ENCODE results near the gene TMEM31.

TMEM31 gene, protein sequence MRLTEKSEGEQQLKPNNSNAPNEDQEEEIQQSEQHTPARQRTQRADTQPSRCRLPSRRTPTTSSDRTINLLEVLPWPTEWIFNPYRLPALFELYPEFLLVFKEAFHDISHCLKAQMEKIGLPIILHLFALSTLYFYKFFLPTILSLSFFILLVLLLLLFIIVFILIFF

DNA sequence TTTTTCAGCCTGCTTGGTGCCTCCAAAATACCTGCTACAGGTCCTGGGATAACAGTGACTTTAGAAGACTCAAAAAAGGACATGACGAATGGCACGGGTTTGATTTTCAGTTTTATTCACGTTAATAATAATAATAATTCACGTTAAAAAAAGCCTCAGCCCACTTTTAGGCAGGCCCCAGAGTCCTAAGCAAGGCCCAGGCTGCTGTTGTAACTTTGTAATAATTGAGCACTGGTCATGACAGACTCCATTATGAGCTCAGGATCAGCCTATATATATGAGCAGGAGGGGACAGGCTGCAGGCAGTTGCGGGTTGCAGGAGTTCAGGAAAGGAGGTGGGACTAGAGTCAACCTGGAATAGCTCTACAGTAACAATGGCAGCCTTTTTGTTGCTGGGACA lies at the start of gene TMEM31:
TSS of gene TMEM31 (plus strand) at position 301 of the 400 bp plus-strand sequence. CDS start 1,350 bp downstream, outside the sequence.
- TF ChIP-seq ZFX (IDR thresholded peaks at IDR 0.05), result no peak
- TF ChIP-seq, protein P1, sequence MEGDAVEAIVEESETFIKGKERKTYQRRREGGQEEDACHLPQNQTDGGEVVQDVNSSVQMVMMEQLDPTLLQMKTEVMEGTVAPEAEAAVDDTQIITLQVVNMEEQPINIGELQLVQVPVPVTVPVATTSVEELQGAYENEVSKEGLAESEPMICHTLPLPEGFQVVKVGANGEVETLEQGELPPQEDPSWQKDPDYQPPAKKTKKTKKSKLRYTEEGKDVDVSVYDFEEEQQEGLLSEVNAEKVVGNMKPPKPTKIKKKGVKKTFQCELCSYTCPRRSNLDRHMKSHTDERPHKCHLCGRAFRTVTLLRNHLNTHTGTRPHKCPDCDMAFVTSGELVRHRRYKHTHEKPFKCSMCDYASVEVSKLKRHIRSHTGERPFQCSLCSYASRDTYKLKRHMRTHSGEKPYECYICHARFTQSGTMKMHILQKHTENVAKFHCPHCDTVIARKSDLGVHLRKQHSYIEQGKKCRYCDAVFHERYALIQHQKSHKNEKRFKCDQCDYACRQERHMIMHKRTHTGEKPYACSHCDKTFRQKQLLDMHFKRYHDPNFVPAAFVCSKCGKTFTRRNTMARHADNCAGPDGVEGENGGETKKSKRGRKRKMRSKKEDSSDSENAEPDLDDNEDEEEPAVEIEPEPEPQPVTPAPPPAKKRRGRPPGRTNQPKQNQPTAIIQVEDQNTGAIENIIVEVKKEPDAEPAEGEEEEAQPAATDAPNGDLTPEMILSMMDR (conservative IDR thresholded peaks at IDR 0.05), result no peak
- no peak within 1 kb of the TSS for H3K27ac ChIP-seq

DNA sequence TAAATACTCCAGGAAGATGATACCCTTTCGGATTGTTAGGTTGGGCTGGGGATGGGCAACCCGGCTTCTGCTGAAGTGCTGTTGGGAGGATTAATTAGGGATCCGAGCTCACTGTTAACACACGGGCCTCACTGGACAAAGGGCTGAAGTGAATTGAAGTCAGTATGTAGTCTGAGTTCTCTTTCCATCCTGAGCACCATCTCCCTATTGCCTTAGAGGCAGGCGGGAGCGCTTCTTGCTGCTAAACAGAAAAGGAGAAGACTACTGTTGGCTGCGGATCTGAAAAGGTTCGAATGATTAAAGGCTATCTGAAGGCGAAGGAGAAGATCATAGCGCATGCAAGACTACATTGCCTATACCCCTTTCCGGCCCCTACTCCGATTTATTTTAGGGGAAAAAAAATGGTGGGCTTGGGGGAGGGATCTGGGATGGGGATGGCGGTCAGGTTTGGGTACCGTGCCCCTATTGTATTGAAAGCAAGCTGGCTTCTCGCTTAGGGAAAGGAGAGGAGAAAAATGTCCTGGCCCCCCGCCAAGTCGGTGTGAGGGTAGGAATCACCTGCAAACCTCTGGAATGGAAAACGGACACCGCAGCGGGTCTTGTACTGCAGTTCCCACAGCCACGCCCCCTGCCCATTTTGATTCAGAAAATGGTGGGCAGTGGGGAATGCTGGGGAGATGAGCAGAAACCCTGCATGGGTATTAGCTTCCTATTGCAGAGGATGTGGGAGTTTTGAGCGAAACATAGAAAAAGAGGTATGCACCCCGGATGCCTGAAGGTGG lies 46.5 kb upstream of the TMEM31 start:
- no peak overlapping the region for H3K27ac ChIP-seq

DNA sequence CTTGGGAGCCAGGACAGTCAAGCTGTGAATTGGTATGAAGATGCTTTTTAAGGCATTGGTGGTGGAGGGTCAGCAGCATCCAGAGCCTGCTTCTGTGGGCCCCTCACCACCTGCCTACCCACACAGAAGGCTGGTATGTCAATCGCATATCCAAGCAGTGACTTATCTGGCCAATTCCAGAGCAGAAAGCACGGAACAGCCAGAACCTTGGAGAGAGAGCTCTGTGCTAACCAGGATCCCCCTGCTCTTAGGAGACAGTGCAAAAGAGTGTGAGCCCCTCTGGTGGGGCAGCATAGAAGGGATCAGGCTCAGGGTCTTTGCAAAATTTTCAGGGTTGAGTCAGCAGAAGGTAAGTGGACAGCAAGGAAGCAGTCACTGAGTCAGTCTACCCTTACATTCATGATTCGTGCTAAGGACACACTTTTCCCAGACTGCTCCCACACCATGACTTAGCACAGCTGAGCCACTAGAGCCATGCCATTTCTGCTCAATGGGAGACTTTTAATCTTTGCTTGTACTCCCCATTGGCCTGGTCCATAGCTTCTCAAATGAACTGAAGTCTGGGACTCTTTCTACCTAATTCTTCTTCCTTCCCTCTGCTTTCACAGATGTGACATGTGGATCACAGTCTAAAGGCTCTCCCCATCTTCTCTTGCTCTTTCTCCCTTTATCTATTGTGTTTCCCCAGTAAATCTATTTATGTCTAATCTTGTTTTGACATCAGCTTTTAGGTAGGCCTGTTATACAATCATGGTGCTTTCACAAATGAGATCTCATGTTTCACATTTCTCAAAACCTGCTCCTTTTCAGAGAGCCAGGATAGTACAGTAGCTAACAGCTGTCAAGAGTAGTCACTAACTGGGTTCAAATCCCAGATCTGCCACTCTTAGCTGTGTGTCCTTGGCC lies 44.3 kb upstream of the TMEM31 start:
- TF ChIP-seq, protein P1 (conservative IDR thresholded peaks at IDR 0.05), result no peak
- TF ChIP-seq ZFX (IDR thresholded peaks at IDR 0.05), result no peak
- H3K27ac ChIP-seq, result no peak overlapping the region

More for the DNA sequence above, 46.5 kb upstream of the TMEM31 start:
- TF ChIP-seq ZFX (IDR thresholded peaks at IDR 0.05), result no peak
- TF ChIP-seq, protein P1 (conservative IDR thresholded peaks at IDR 0.05), result no peak

DNA sequence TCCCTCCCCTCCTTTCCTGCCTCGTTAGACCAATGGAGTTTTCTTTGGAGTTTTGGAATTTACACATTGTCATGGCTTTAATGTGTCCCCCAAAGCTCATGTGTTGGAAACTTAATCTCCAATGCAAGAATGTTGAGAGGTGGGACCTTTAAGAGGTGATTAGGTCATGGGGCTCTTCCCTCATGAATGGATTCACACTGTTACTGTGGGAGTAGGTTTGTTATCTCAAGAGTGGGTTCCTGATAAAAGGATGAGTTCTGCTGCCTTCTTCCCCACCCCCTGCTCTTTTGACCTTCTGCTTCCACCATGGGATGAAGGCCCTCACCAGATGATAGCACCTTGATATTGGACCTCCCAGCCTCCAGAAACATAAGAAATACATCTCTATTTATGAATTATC lies 41.0 kb upstream of the TMEM31 start:
- TF ChIP-seq, protein P1 (conservative IDR thresholded peaks at IDR 0.05), result no peak
- no peak for TF ChIP-seq ZFX (IDR thresholded peaks at IDR 0.05)
- H3K27ac ChIP-seq, result no peak overlapping the region

DNA sequence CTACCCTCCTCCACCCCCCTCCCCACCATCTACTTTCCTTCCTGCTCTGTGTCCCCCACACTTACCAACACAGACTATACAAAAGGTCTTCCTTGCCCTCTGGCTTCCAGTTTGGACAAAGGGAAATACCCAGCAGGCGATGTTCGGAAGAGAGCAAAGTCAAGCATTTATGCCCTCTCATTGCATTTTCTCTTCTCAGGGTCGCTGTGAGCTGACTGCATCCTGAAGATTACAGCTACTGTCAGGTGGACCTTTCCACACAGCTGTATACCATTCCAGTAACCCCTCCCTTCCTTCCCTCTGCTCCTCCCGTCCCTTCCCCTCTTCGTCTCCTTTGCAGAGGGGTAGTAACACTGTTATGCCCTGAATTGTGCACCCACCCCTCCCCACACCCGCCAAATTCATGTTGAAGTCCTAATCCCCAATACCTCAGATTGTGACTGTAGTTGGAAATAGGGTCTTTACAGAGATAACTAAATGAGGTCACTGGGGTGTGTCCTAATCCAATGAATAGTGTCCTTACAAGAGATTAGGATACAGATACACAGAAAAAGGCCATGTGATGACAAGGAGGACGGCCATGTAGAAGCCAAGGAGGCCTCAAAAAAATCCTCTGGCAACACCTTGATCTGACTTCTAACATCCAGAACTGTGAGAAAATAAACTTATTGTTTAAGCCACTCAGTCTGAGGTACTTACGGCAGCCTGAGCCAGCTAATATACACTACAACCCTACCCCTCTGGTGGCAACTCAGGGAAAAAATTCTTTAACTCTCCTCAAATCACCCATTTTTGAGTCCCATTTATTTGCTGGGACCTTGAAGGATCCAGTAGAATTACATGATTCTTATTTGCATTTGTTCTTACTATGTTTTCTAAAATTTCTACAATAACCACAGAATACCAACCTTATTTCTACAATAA lies 35.9 kb upstream of the TMEM31 start:
- no peak overlapping the region for H3K27ac ChIP-seq
- TF ChIP-seq, protein P1 (conservative IDR thresholded peaks at IDR 0.05), result no peak
- no peak for TF ChIP-seq ZFX (IDR thresholded peaks at IDR 0.05)

DNA sequence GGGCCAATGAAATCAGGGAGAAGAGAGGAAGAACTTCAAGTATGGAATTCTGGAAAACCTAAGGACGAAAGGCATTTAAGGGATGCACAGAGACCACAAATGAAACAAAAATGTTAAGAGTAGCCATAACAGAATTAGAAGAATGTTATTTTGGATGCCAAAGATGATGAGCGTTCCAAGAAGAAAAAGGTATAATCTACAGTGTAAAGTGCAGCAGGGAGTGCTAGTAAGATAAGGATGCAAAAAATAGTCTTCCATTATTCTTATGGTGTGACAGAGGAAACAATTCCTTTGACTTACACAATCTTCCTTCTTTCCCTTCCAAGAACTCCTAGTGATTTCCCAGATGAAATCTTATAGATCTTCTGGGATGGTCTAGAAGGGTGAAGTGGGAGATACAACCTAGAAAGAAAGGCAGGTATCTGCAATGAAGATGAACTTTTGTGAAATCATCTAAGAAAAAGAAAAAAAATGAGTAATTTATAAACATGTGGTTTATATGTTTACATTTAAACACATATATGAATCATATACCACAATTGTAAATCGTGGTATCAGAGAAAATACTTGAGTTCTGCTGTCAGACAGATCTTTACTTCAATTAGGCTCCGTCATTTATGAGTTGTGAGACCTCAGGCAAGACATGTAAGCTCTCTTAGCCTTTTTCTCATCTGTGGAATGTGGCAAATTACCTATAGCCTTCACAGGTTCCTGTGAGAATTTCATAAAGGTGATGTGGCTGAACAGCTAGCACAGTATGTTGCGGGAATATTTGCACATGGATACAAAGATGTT lies 32.3 kb upstream of the TMEM31 start:
- H3K27ac ChIP-seq, result no peak overlapping the region
- no peak for TF ChIP-seq ZFX (IDR thresholded peaks at IDR 0.05)
- TF ChIP-seq, protein P1 (conservative IDR thresholded peaks at IDR 0.05), result no peak
